22Rv1 (cell line): ENCODE results near the gene B4GALNT3.

ENCODE experiments used
- H3K27ac ChIP-seq: fragments of 450-650 bp; 2 replicates; pipeline ENCODE4 v1.5.1; 2017
- ZFX ChIP-seq: fragments of 450-650 bp; IDR thresholded peaks from 2 replicates; pipeline ENCODE4 v1.6.1; 2017; ENCODE audit warnings: antibody characterized with exemption, borderline replicate concordance
- TF ChIP-seq, protein P1 (sequence below): fragments of 450-650 bp; IDR thresholded peaks from 2 replicates; pipeline ENCODE4 v1.5.1; 2017; ENCODE audit warnings: mild to moderate bottlenecking

The B4GALNT3 gene

GRCh38 chr12:580813-581212 is 121.1 kb downstream of the B4GALNT3 start:
- no peak overlapping the region for H3K27ac ChIP-seq
- TF ChIP-seq, protein P1, sequence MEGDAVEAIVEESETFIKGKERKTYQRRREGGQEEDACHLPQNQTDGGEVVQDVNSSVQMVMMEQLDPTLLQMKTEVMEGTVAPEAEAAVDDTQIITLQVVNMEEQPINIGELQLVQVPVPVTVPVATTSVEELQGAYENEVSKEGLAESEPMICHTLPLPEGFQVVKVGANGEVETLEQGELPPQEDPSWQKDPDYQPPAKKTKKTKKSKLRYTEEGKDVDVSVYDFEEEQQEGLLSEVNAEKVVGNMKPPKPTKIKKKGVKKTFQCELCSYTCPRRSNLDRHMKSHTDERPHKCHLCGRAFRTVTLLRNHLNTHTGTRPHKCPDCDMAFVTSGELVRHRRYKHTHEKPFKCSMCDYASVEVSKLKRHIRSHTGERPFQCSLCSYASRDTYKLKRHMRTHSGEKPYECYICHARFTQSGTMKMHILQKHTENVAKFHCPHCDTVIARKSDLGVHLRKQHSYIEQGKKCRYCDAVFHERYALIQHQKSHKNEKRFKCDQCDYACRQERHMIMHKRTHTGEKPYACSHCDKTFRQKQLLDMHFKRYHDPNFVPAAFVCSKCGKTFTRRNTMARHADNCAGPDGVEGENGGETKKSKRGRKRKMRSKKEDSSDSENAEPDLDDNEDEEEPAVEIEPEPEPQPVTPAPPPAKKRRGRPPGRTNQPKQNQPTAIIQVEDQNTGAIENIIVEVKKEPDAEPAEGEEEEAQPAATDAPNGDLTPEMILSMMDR = no peak
- TF ChIP-seq ZFX = no peak

DNA sequence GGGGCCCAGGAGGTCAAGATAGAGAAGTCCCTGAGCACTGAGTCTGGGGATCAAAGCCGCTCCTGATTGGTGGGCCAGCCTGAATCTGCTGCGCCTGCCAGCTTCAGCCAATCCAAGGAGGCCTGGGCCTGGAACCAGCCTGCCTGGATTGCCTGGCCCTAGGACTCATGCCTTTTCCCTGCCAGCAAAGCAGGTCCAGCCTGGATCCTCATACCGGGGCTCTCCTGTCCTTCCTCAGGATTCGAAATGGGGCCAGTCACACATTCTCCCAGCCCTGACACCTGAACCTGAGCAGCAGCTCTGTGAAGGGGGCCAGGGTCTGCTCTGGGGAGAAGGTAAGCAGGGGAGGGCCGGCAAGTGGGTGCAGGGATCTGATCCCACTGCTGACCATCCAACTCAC is 121.6 kb downstream of the B4GALNT3 start:
- TF ChIP-seq ZFX = no peak
- TF ChIP-seq, protein P1 = no peak
- H3K27ac ChIP-seq = no peak overlapping the region

DNA sequence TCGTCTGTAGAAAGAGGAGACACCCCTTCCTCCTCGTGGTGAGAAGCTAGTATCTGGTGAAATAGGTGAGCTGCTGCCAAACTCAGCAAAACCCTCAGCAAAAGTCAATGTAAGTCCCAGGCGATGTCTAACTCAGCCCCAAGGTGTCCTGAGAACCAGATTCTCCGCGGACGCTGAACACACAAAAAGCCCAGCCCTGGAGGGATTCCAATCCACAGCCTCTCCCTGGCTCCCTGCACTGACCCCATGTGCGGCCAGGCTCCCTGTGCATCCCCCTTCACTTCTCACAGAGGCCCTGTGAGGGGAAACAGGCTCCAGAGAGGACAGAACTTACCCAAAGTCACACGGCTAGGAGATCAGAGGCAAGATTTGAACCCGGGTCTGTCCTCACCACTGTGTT is 122.0 kb downstream of the B4GALNT3 start:
- no peak for TF ChIP-seq ZFX
- TF ChIP-seq, protein P1 = no peak
- H3K27ac ChIP-seq = no peak overlapping the region

DNA sequence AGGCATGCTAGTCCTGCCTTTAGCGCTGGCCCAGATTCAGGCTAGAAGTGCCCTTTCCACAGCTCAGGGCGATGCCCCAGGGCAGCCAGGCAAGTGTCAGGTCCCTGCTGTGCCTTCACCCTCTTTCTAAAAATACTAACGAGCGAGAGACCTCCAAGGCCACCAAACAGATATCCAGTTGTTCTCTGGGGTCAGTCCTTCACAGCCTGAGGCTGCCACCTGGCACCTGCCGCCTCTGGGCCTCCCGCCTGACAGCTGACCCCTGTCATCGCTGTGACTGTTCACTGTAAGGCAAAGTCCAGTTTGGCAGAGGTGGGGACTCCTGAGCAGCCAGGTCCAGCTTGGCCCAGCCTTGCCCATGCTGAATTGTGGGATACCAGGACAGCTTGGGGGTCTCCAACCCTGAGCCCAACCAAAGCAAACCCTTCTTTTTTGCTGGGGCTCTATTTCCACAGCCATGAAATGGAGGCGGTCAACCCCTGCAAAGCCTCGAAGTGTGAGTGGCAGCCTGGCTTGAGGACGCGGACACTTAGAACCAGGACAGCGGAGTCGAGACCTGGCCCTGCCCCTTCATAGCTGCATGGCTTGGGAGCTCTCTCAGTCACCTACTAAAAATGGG is 123.6 kb downstream of the B4GALNT3 start:
- no peak overlapping the region for H3K27ac ChIP-seq
- TF ChIP-seq, protein P1 = no peak
- TF ChIP-seq ZFX = no peak

DNA sequence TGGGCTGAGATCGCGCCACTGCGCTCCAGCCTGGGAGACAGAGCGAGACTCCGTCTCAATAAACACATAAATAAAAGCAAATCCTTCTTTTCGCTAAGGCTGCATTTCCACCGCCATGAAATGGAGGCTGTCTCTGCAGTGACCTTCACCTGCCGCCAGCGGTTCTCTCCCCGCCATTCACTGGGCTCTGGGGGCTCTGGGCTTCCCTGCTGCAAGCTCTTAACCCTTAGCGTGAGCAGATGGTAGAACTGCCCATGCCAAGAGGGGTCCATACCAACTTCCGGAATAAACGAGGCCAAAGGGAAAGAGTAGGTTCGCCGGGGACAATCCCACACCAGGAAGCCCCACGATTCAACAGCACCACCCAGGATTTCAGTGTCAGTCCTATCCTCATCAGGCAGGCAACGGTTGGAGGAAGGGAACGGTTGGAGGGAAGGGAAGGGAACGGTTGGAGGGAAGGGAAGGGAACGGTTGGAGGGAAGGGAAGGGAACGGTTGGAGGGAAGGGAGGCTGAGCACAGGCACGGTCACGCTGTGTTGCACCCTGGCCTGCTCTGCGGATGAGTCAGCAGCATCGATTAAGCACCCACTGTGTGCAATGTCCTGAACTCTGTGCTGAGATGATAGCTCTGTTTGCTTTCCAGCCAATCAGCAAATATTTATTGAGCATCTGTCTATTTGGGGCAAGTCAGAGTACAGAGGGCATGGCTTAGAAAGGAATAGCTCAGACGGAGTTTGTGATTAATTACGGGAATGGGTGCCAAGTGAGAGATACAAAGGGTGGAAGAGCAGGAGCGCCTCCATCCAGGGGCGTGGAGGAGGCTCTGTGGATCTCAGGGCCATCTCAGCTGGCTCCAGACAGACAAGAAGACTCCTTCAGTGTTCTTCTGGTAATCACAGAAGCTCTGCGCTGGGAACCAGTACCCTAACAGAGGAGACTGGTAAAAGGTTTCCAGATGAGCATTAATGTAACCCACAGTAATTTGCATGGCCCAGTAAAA is 125.6 kb downstream of the B4GALNT3 start:
- no peak for TF ChIP-seq ZFX
- TF ChIP-seq, protein P1 = no peak
- H3K27ac ChIP-seq = no peak overlapping the region

- TF ChIP-seq, protein P1 = no peak
- no peak overlapping the region for H3K27ac ChIP-seq
Observed at GRCh38 chr12:586318-587071, 126.8 kb downstream of the B4GALNT3 start.
